Activated naive CD4-positive, alpha-beta T cell treated with anti-CD3 and anti-CD28 coated beads, Interleukin-2, amount 50 U/mL, for 72 hours (primary cell): ENCODE measurements around the gene ZBTB7B. TPM values are rescaled to one million over a fixed set of nuclear protein-coding genes. Genes with fewer than 3 reads are reported as not detected.
"Not testable (repeated sequence)": the region's sequence is repeated elsewhere in the genome, so short reads cannot be mapped to it uniquely, and the experiment has no call there.

Experiments used
- ATAC-seq, 2 donors: fragments of 150-1000 bp; cut with Tn5 transposase; 2 replicates each; pipeline ENCODE4 v1.10.0; 2021; ENCODE audit warnings: mild to moderate bottlenecking in 2 of 2, moderate library complexity in 2 of 2
- DNase-seq, 2 donors: peaks; one replicate each; pipeline ENCODE4 v3.0.0; 2021 to 2022; ENCODE audit warnings: low spot score in 2 of 2
- H3K27ac Mint-ChIP-seq, 2 donors: one replicate each; pipeline ENCODE4 v1.8.0; 2022; ENCODE audit warnings: mild to moderate bottlenecking in 2 of 2, mixed read lengths in 2 of 2
- H3K36me3 Mint-ChIP-seq, 2 donors: one replicate each; pipeline ENCODE4 v1.8.0; 2022; ENCODE audit warnings: mixed read lengths in 2 of 2
- H3K9me3 Mint-ChIP-seq, 2 donors: one replicate each; pipeline ENCODE4 v1.8.0; 2022; ENCODE audit warnings: mixed read lengths in 2 of 2
- total RNA-seq, 2 donors: library from RNA; stranded (reverse); gene quantifications; one replicate each; pipeline ENCODE4 v1.2.3, GENCODE V29; 2022

ZBTB7B gene
- total RNA-seq, 2 donors from 2014 or later, result 97.4 to 184 TPM

DNA sequence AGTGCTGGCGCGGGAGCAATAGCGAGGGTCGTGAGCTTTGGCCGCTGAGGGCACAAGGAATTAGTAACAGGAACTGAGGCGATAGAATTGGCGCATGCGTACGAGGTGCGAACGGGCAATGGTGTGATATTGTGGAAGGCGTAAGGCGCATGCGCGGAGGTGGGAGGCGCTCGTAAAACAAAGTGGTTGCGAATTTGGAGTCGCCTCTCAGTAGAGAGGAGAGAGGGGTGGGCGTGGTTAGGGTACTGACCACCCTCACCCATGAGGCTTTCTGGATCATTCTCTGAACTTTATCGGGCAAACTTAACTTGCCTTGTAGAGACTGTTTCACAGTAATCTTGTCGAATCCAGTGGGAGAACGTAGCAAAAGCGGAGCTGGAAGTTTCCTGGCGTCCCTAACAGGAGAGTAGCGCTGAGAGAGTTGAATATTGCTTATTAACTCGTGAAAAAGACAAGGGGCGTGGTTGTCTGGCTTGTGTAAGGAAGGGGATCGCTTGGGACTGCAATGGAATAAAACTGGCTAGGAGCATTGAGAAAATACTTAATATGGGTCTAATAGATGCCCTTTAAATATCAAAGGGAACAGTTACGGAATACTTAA, 27.7 kb upstream of the ZBTB7B start:
- H3K36me3 Mint-ChIP-seq, result peaks cover 10 to 26% of the 10 kb centered on the region in 2 donors
- ATAC-seq (peak; percentile 56 to 58), DNase-seq (peak; percentile 92 to 96)
- H3K9me3 Mint-ChIP-seq, result no peaks in the 10 kb centered on the region
- H3K27ac Mint-ChIP-seq, result no peak overlapping the region

DNA sequence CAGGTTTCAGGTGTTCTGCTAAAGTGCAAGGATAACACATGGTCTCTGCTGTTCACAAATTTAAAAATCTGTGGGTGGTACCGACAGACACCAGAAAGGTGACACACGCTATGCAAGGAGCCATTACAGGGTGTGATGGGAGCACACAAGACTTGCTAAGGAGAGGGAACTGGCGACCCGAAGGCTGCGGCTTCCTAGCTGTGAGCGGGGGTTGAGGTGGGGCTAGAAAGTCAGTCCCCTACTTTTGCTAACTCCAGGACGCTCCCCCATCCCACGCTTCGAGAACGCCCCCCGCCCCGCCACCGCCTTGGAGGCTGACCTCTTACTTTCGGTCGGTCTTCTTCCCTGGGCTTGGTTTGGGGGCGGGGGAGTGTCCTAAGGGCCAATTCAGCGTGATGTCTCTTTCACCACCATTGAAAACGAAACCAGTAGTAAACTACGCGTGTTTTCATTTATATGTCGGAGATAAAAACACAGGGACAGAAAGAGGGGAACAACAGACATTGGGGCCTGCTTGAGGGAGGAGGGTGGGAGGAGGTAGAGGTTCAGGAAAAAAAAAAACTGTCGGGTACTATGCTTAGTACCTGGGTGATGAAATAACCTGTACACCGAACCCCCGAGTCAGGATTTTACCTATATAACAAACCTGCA, 27.1 kb upstream of the ZBTB7B start:
- DNase-seq, result peak; percentile 46 to 71
- Mint-ChIP-seq H3K9me3 (no peaks in the 10 kb centered on the region), H3K36me3 (peaks cover 10 to 26% of the 10 kb centered on the region in 2 donors), H3K27ac (no peak overlapping the region)
- peak in 1 of 2 donors; percentile 6 for ATAC-seq

DNA sequence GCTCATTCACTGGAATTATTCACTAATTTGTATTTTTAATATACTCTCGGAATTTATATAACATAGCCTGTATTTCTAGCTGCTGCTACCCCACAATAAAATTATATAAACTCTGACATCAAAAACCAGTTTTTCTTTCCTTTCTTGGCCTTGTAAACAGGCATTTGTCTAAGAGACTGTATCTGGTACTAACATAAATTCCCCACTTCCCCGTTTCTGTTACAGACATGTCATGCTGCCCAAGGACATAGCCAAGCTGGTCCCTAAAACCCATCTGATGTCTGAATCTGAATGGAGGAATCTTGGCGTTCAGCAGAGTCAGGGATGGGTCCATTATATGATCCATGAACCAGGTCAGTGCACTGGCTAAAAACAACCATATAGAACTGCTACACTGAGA, 24.8 kb upstream of the ZBTB7B start:
- H3K36me3 Mint-ChIP-seq, result peaks cover 10 to 16% of the 10 kb centered on the region in 2 donors
- not testable (repeated sequence) for ATAC-seq, H3K27ac Mint-ChIP-seq, H3K9me3 Mint-ChIP-seq, DNase-seq

DNA sequence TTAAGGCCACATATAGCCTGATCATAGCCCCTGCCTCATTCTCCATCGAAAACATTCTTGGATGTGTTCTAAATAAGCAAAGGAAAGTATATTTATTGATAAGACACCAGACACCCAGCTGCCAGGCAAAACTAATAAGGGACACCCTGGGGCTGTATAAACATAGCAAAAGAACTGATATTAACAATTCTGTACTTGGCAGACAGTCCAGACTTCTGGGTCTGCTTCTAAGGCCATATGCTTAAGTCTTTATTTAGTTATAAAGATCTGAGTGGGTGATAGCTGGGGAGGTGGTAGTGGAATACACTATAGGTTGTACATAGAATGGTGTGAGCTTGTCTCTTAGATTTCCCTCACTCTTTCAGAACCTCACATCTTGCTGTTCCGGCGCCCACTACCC, 24.2 kb upstream of the ZBTB7B start:
- Mint-ChIP-seq H3K27ac (no peak overlapping the region), H3K36me3 (peaks cover 10 to 16% of the 10 kb centered on the region in 2 donors), H3K9me3 (no peaks in the 10 kb centered on the region)
- no peak for ATAC-seq
- DNase-seq, result no peak

DNA sequence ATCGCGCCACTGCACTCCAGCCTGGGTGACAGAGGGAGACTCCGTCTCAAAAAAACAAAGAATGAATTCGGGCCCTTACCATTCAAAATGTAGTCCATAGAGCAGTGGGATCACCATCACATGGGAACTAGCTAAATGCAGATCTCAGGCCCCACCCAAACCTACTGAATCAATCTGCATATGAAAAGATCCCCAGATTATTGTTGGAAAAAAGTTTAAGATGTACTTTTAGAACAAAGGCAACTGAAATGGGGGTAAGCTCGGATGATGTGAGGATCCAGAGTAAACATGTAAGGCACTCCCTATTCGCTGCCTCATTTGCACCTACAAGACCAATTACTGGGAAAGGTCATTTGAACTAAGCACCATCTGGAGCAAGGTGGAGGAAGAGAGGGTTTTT, 20.3 kb upstream of the ZBTB7B start:
- Mint-ChIP-seq H3K9me3 (no peaks in the 10 kb centered on the region), H3K36me3 (peaks cover 14 to 16% of the 10 kb centered on the region in 2 donors), H3K27ac (peak overlapping the region in 1 of 2 donors; percentile 55)
- DNase-seq, result no peak
- ATAC-seq, result no peak

DNA sequence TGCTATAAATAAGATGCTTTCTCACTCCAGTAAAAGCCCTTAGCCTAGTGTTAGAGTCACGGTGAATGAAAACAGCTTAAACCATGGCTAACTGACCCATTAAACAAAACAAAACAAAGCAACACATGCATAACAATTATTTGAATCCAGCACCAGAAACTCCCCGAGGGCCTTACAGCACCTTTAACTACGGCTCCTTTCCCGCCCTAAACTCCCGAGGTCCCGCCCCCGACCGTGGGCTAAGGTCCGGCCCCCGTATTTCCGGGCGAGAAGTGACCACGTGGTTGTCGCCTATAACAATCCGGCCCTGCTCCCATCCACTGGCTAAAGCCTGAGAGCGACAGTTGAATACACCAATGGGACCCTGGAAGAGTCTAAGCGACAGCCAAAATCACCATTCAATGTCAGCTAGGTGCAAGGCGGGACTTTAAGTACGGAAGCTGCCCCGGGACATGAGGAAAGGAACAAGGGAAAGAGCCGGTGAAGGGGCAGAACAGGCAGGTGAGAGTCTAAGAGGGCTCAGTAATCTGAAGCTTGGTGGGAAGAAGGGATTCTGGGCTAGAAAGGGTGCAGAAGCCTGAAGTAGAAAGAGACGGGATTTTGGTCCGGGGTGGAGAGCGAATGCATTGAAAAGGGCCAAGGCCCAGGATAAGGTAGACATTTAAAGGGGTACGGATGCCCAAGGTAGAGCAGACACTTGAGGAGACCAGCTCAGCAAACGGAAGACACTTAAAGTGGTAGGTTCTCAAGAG, 19.5 kb upstream of the ZBTB7B start, which contains the start of gene FLAD1:
Gene FLAD1, plus strand, starts transcription at position 448 of the 752 bp plus-strand sequence. CDS start 351 bp downstream, outside the sequence.
- H3K9me3 Mint-ChIP-seq, result no peaks in the 10 kb centered on the region
- H3K36me3 Mint-ChIP-seq, result peaks cover 9 to 12% of the 10 kb centered on the region in 2 donors
- ATAC-seq (peak; percentile 99 to 100), DNase-seq (peak; percentile 93 to 97)
- peak within 1 kb of the TSS in 1 of 2 donors; percentile 60 for H3K27ac Mint-ChIP-seq

DNA sequence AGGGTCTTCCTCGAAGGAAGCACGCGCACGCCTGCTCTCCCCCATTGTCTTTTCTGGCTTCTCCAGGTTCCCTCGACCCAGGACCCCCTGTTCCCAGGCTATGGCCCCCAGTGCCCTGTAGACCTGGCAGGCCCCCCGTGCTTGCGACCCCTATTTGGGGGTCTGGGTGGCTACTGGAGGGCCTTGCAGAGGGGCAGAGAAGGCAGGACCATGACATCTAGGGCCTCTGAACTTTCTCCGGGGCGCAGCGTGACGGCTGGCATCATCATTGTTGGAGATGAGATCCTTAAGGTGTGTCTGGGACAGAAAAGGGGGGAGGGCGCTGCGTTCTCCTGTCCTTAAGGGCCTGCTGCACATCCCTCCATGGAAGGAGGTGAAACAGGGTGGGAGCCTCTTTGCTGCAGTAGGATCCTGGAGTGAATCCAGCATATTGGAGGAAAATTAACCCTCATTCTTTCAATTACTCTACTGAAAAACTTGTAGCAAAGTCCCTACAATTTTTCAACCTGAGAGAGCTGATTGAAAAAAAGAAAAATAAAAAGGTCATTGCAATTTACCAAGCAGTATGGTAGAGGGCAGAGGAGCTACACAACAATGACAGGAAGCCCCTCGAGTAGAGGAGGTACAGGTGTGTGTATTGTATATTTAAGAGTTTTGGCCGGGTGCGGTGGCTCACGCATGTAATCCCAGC, 18.7 kb upstream of the ZBTB7B start:
- DNase-seq (no peak), ATAC-seq (no peak)
- Mint-ChIP-seq H3K27ac (peak overlapping the region in 1 of 2 donors; percentile 60), H3K36me3 (peaks cover 9 to 20% of the 10 kb centered on the region in 2 donors), H3K9me3 (no peaks in the 10 kb centered on the region)

DNA sequence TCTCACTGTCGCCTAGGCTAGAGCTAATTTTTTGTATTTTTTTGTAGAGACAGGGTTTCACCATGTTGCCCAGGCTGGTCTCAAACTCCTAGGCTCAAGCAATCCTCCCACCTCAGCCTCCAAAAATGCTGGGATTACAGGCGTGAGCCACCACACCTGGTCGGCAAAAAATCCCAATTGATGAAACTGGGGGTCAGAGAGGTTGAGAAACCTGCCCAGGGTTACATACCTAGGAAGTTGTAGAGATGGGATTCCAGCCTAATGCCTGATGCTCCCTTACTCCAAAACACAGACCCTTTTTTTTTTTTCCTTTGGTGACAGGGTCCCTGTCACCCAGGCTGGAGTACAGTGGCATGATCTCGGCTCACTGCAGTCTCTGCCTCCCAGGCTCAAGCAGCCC, 15.9 kb upstream of the ZBTB7B start:
- Mint-ChIP-seq H3K27ac (peak overlapping the region in 1 of 2 donors; percentile 79), H3K36me3 (peaks cover 0 to 18% of the 10 kb centered on the region in 2 donors)
- not testable (repeated sequence) for H3K9me3 Mint-ChIP-seq, DNase-seq, ATAC-seq

DNA sequence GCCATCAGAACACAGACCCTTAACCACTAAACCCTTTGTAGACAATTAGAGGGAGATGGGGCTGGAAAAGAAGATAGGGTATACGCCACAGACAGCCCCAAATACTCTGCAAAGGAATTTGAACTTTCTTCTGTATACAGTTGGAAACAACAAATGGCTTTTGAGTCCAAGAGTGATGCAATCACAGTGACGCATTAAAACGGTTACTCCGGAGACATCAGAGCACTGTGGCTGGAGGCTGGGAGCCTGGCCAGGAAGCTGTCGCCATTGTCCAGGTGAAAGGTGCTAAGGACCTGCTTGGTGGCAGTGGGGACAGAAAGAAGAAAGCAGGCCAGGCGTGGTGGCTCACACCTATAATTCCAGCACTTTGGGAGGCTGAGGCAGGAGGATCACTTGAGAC, 15.3 kb upstream of the ZBTB7B start:
- no peaks in the 10 kb centered on the region for H3K9me3 Mint-ChIP-seq
- H3K27ac Mint-ChIP-seq, result no peak overlapping the region
- ATAC-seq (no peak), DNase-seq (no peak)
- H3K36me3 Mint-ChIP-seq, result peaks cover 0 to 18% of the 10 kb centered on the region in 2 donors

DNA sequence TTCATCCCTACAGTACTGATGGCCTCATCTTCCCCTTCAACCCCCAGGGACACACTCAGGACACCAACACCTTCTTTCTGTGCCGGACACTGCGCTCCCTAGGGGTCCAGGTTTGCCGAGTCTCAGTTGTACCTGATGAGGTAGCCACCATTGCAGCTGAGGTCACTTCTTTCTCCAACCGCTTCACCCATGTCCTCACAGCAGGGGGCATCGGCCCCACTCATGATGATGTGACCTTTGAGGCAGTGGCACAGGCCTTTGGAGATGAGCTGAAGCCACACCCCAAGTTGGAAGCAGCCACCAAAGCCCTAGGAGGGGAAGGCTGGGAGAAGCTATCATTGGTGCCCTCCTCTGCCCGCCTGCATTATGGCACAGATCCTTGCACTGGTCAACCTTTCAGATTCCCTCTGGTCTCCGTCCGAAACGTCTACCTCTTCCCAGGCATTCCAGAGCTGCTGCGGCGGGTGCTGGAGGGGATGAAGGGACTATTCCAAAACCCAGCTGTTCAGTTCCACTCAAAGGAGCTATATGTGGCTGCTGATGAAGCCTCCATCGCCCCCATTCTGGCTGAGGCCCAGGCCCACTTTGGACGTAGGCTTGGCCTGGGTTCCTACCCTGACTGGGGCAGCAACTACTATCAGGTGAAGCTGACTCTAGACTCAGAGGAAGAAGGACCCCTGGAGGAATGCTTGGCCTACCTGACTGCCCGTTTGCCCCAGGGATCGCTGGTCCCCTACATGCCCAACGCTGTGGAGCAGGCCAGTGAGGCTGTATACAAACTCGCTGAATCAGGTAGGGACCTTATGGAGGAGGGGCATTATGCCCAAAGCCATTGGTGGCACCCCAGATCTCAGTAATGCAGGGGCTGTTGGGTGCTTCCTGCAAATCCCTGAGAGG, 14.3 kb upstream of the ZBTB7B start:
- H3K36me3 Mint-ChIP-seq, result peaks cover 0 to 18% of the 10 kb centered on the region in 2 donors
- H3K9me3 Mint-ChIP-seq, result no peaks in the 10 kb centered on the region
- ATAC-seq, result no peak
- DNase-seq, result no peak
- no peak overlapping the region for H3K27ac Mint-ChIP-seq

DNA sequence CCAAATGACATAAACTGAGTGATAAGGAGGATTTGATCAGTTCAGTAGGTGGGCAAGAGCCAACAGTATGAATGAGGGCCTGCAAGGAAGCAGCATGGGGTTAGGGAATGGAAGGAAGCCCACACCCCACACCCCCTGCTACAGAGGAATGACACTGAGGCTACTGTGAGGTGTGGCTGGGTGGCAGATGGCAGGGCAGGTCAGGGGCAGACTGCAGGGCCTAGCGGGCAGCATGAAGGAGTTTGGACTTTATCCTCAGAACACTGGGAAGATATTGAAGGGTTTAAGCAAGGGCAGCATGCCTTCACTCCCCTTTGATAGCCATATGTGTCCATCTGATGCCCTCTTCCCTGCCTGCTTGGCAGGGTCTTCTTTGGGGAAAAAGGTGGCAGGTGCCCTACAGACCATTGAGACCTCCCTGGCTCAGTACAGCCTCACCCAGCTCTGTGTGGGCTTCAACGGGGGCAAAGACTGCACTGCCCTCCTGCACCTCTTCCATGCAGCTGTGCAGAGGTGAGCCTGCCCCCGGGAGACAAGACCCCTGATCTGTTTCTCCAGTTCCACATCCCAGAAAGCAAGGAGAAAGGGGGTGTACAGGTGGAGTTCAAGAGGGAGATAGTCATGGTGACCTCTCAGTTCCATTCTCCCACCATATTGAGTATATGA, 13.3 kb upstream of the ZBTB7B start:
- H3K27ac Mint-ChIP-seq, result no peak overlapping the region

DNA sequence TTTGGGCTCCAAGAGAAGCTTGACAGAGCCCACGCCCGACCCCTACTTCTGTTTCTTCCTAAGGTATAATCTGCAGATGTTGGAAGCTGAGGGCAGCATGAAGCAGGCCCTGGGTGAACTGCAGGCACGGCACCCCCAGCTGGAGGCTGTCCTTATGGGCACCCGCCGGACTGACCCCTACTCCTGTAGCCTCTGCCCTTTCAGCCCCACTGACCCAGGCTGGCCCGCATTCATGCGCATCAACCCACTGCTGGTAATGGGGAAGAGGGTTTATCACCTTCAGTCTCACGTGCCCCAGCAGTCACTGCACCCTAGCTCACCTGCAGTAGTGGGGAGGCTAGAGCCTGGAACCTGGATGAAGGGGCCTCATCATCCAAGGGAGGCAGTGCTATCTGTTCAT, 12.3 kb upstream of the ZBTB7B start:
- Mint-ChIP-seq H3K27ac (no peak overlapping the region), H3K36me3 (peaks cover 0 to 13% of the 10 kb centered on the region in 2 donors), H3K9me3 (no peaks in the 10 kb centered on the region)
- DNase-seq (no peak), ATAC-seq (no peak)

More for the DNA sequence above, 13.3 kb upstream of the ZBTB7B start:
- Mint-ChIP-seq H3K36me3 (peaks cover 0 to 13% of the 10 kb centered on the region in 2 donors), H3K9me3 (no peaks in the 10 kb centered on the region)
- ATAC-seq (no peak), DNase-seq (no peak)

DNA sequence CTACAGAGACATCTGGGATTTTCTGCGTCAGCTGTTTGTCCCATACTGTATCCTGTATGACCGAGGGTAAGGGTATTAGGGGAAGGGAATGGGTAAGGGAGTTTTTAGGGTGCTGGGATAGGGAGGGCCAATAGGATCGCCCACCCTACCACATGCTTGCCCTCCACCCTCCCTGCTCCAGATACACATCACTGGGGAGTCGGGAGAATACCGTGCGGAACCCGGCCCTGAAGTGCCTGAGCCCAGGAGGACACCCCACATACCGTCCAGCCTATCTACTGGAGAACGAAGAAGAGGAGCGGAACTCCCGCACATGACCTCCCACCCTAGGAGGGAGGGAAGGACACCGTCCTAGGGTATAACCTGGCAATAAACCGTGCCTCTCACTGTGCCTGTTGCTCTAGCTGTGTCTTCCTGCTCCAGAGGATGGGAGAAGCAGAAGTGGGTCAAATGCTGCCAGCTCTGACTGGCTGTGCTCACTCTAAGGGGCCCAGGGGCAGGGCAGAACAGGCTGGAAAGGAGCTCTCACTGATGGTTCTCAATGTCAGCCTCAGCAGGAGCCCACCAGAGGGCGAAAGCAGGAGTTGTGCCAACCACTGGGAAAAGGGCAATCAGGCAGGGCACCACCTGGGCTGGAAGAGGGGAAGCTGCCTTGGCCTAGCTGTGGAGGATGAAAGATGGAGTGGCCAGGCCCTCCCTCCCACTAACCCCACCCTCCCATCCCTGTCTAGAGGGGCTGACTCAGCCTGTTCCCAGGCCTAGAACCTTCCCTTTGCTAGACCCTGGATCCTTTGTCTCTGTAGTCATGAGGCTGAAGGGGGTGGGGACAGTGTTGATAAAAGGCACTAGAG, 9.7 kb upstream of the ZBTB7B start:
- ATAC-seq (peak; percentile 8 to 20), DNase-seq (no peak)
- Mint-ChIP-seq H3K27ac (peak overlapping the region in 1 of 2 donors; percentile 34), H3K36me3 (peaks cover 0 to 12% of the 10 kb centered on the region in 2 donors), H3K9me3 (no peaks in the 10 kb centered on the region)

DNA sequence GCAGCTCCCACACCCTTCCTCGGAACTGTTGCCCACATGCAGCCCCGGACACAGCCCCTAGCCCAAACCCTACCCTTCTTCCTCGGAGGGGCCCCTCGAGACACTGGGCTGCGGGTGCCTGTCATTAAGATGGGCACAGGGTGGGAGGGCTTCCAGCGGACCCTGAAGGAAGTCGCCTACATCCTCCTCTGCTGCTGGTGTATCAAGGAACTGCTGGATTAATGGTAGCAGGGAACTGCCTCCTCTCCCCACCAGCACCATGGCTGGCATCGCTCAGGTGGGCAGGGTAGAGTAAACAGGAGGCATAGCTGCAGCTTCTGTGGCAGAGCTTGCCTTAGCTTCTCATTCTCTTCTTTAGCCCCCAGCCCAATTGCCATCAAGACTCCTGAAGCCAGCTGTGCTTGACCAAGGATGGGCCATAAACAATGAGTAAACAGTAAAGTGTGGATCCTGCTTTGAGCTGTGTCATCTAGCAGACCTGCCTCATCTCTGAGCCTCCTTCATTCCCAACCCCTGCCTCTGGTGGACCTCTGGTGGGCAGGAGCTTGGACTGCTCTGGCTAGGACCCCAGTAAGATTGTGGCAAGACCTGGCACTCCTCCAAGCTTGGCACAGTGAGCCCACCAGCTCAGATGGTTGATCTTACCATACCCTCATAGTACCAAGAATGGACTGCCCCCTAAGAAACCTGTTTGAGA, 8.9 kb upstream of the ZBTB7B start, which contains the start of gene LENEP:
Gene LENEP, plus strand, starts transcription at position 15 of the 697 bp plus-strand sequence. Its CDS starts 22 bp downstream, at position 37.
- Mint-ChIP-seq H3K9me3 (no peaks in the 10 kb centered on the region), H3K36me3 (peaks cover 0 to 4% of the 10 kb centered on the region in 2 donors), H3K27ac (peak within 1 kb of the TSS; percentile 34 to 81)
- ATAC-seq (no peak), DNase-seq (no peak)
